IPS DF 6.9 (cell line): ENCODE results near the gene MRGPRG.
"Not testable (repeated sequence)": the region's sequence is repeated elsewhere in the genome, so short reads cannot be mapped to it uniquely, and the experiment has no call there.

Source experiments
- DNase-seq: peaks from one replicate; pipeline ENCODE4 v3.0.0-alpha.2; 2013; ENCODE audit warnings: low read depth, low spot score
- H3K27ac ChIP-seq: one replicate; pipeline ENCODE4 v1.5.1; 2013; ENCODE audit warnings: low read length, control low read depth
- H3K27me3 ChIP-seq: 2 replicates; pipeline ENCODE4 v1.6.1; 2013; ENCODE audit warnings: mild to moderate bottlenecking, low read length; ENCODE audit not compliant: control insufficient read depth, insufficient read depth
- H3K36me3 ChIP-seq: 2 replicates; pipeline ENCODE4 v1.6.1; 2013; ENCODE audit warnings: low read length; ENCODE audit not compliant: control insufficient read depth, insufficient read depth
- H3K4me1 ChIP-seq: 2 replicates; pipeline ENCODE4 v1.6.1; 2013; ENCODE audit warnings: low read length; ENCODE audit not compliant: control insufficient read depth, insufficient read depth
- H3K4me3 ChIP-seq: 2 replicates; pipeline ENCODE4 v1.5.1; 2013; ENCODE audit warnings: mild to moderate bottlenecking, low read length
- H3K9me3 ChIP-seq: 2 replicates; pipeline ENCODE4 v1.6.1; 2013; ENCODE audit warnings: low read length, inconsistent platforms; ENCODE audit not compliant: control insufficient read depth, insufficient read depth
- WGBS: extraction: QIAGEN DNeasy Blood & Tissue Kit; methylation state at CpG from one replicate; pipeline ENCODE4 v1.1.7; 2013; ENCODE audit warnings: mixed read lengths, missing lambda C conversion rate; ENCODE audit not compliant: insufficient read length, insufficient coverage; 5-methylcytosine and 5-hydroxymethylcytosine counted together

The MRGPRG gene

DNA sequence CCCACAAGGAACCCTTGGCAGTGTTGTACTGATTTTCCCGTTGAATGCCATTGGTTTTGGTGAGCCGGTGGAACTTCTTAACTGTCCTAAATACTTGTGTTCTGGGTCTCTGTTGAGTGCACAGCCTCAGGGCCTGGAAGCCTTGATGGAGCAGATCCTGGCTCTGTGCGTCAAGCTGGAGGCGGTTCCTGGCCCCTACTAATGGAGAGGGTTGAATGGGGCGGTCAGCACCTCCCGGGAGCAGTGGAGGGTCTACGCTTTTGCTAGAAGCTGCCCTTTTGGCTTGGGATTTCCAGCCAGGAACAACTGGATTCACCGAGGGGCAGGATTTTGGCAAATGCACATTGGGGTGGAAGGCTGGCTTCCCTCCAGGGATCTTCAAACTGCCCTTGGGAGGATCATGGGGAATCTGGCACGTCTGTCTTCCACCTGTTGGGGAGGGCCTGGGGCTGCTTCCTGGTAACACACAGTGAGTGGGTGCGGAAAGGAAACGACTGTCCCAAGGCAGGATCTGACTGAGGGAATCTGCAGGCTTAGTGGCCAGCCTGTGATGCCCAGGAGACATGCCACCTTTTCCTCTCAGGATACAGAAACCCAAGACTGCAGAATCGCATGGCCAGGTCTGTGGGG, 46.6 kb downstream of the MRGPRG start:
- no peak for DNase-seq
- no peaks in the 10 kb centered on the region for H3K27me3 ChIP-seq
- no peak overlapping the region for H3K4me3 ChIP-seq
- WGBS: no CpG with 5 or more reads among the region's 12 CpGs
- peaks cover 8% of the 10 kb centered on the region for H3K4me1 ChIP-seq
- no peak overlapping the region for H3K27ac ChIP-seq
- H3K36me3 ChIP-seq: no peaks in the 10 kb centered on the region
- H3K9me3 ChIP-seq: no peaks in the 10 kb centered on the region

DNA sequence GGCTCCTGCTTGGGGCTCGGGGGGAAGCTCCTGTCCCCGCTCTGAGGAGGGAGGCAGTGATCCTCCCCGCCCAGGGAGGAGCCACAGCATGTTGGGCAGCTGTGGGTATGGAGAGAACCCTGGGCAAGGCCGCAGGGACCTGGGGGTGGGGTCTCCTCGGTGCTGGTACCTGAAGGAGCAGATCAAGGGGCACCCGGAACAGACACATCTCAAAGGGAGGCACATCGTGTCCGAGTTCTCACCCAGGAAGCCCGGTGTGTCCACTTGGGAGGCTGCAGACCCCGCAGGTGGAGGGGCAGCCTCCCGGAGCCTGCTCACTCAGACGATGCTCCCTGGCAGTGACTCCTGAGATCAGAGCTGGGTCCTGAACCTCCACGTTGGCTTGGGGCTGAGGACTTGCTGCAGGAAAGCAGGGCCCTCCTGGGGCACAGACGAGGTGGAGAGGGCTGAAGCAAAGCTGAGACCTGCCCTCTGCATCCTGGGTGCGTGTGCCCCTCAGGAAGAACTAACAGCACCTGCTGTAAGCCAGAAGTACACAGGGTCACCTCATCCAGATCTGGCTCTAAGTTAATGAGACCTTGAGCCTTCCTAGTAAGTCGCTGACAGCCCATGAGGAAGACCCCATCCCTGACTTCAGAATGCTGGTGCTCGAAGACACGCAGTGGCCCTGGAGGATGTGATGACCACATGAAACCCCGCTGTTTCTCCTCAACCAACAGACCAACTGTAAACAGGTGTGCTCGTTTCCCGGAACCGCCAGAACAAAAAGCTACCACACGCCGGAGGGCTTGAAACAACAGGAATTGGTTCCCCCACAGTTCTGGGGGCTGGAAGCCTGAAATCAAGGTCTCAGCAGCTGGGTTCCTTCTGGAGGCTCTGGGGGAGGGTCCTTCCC, 47.6 kb downstream of the MRGPRG start:
- no peak overlapping the region for H3K4me3 ChIP-seq
- H3K27me3 ChIP-seq: 0 out of 2 replicates have a peak, but pooled peaks cover under 1% of the 10 kb centered on the region
- DNase-seq: no peak
- WGBS: no CpG with 5 or more reads among the region's 24 CpGs
- H3K36me3 ChIP-seq: no peaks in the 10 kb centered on the region
- peaks cover 9% of the 10 kb centered on the region for H3K4me1 ChIP-seq
- no peak overlapping the region for H3K27ac ChIP-seq
- no peaks in the 10 kb centered on the region for H3K9me3 ChIP-seq

GRCh38 chr11:3170044-3170755, 48.4 kb downstream of the MRGPRG start:
- Histone ChIP-seq H3K27me3 (peaks cover 7% of the 10 kb centered on the region; the same call in 1 of the 2 replicates), H3K36me3 (no peaks in the 10 kb centered on the region), H3K9me3 (no peaks in the 10 kb centered on the region), H3K4me1 (peaks cover 11% of the 10 kb centered on the region), H3K4me3 (no peak overlapping the region), H3K27ac (no peak overlapping the region)
- DNase-seq: no peak
- WGBS: no CpG with 5 or more reads among the region's 18 CpGs

DNA sequence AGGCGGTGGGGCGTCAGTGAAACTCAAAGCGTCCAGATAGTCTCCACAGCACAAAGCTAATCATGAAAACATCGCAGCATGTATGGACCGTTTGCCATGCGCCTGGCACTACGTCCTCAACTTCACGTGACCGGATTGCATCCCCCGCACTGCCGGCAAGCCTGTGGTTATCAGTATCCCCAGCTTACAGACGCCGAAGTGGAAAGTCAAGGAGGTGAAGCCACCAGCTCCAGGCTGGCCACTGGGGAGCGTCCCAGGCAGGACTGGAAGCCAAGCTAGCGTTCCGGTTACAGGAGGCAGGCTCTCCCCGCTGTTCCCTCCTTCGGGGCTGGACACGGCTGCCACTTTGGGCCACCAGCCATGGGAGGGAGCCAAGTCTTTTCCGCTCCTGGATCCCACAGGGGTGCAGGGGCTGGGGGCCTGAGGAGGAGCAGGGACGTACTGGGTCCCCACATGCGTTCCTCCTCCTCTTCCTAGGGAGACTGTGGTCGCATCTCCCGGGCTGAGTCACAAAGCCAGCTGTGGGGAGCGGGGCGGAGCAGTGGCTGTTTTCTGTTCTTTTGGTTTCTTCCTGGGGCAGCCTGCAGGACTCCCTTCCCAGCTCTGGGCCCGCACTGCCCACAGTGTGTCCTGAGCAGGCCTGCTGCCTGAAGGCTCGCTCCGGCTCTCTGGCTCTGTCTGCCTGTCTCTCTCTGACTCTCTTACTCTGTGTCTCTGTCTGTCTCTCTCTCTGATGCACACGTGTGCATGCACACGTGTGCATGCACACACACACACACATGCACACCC, 49.2 kb downstream of the MRGPRG start:
- peaks cover 7% of the 10 kb centered on the region; the same call in 1 of the 2 replicates for H3K27me3 ChIP-seq
- peaks cover 11% of the 10 kb centered on the region for H3K4me1 ChIP-seq
- no peaks in the 10 kb centered on the region for H3K36me3 ChIP-seq
- H3K9me3 ChIP-seq: no peaks in the 10 kb centered on the region
- no peak overlapping the region for H3K27ac ChIP-seq
- no CpG with 5 or more reads among the region's 31 CpGs for WGBS
- no peak overlapping the region for H3K4me3 ChIP-seq
- DNase-seq: no peak

- H3K4me3 ChIP-seq, H3K27ac ChIP-seq: not testable (repeated sequence)
These were observed 49.8 kb downstream of the MRGPRG start for GRCh38 chr11:3168742-3169254.

More at GRCh38 chr11:3168742-3169254, 49.8 kb downstream of the MRGPRG start:
- H3K9me3 ChIP-seq, H3K36me3 ChIP-seq, H3K27me3 ChIP-seq, DNase-seq: not testable (repeated sequence)
- no CpG with 5 or more reads among the region's 17 CpGs for WGBS
- peaks cover 11% of the 10 kb centered on the region for H3K4me1 ChIP-seq
